Measurements from ENCODE around the gene AOAH.

The AOAH gene

DNA sequence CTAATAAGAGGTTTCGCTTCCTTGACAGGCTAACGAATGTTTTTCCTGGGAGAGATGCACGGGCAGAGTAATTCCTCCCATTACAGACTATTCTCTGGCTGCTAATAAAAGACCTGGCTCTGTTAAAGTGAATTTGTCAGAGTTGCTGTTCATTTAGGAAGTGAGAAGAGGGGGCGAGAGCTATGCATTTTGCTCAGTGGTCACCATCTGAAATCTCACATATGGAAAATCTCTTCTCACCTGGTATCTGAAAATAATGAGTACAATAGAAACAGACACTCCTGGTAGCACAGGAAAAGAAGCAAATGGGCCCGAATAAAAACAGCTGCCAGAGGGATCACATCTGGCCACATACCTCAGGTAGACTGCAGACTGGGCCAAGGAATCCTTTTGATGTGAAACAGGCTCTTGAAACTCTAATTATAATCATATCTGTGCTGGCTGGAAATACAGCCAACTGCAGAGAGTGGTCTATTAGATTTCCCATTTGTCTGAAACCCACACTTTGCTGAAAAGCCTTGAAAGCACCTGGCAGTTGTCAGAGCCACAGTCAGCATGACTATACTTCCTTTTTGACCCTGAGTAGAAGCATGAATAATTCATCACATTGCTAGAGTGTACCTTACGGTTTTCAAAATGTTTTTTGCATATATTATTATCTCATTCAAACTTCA lies 33.6 kb downstream of the AOAH start:
- DNase-seq, result no peak

- no peak for DNase-seq
Measured at GRCh38 chr7:36690041-36690440, 34.3 kb downstream of the AOAH start.

DNA sequence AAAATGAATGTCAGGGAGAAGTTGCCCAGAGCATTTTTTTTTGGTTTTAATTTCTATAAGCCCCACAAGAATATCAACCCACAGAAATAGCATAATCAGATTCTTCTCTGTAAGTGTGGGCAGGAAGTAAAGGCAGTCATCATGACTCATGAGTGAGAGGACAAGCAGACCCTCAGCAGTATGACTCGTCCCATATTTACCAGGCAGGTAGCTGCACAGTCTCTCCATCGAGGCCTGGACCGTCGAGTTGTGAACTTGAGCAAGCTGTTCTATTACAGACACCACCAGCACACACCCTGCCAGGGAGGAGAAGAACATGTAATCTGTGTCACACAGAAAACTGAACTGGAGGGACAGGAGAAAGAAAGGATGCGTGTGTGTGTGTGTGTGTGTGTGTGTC lies 37.8 kb downstream of the AOAH start:
- no peak for DNase-seq

DNA sequence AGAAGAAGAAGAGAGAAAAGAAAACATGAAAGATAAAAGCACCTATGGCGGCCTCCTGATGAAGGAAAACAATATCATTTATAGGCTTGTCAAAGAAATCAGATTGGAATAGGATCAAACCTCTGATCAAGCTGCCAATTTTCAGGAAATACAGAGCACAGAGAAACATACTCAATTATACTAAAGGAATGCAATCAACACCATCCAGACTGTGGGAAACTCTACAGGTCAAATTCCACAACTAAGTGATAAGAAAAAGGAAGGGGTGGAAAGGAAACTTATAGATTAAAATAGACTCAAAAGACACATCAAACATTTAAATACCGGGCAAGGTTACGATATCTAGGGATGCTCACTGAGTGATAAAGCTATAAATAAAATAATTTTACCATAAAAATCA lies 39.3 kb downstream of the AOAH start:
- no peak for DNase-seq

GRCh38 chr7:36683695-36684357 lies 40.5 kb downstream of the AOAH start:
- no peak for DNase-seq

DNA sequence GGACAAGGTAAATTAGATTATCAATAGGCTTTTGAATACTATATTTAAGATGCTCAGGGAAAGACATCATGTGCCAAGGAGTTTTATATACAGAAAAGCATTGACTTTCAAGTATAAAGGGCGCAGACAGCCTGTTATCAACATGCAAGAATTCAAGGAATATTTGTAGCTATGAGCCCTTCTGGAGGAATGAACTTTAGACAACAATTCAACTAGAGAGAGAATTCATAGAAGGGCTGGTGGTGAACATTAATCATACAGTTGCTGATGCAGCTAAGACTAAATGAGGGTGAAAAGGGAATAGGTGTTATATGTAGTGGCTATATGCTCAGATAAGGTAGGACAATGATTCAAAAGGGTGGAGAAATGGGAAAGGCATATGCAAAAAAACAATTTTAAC lies 41.2 kb downstream of the AOAH start:
- no peak for DNase-seq

- DNase-seq, result no peak
Measured at GRCh38 chr7:36682102-36682501, 42.2 kb downstream of the AOAH start.

- no peak for DNase-seq
Measured at GRCh38 chr7:36677769-36678437, 46.4 kb downstream of the AOAH start.

DNA sequence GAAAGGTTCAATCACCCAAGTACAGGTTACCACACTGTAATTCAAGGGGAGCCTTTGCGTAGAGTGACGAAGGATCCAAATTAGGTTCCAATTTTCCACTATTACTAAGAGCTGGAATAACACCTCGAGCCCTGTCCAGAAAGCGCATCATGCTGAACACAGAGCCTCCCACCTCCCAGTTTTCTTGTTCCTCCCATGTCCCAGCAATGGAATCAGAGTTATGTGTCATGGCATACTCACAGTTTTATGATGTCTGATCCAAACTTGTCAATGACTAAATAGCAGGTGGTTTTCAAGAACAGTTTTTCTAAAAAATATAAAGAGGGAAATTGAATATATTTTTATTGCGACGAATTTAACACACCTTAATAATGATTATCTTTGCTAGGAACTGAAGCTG lies 50.6 kb downstream of the AOAH start:
- no peak for DNase-seq

DNA sequence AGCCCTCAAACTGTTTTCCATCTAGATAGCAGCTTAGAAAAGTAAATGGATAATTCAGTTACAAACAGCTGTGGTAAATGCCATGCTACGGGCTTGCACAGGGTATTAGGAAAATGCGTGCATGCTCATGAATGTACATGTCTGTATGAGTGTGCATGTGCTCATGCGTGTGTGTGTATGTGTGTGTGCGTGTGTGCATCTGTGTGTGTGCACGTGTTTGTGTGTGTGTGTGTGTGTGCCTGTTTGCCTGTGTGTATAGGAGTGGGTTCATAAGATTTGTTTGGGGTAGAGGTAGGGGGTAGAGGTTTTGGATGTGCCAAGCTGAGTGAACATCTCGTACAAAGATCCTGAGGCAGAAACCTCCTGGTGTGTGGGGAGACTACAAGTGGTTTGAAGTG lies 52.9 kb downstream of the AOAH start:
- DNase-seq, result no peak

GRCh38 chr7:36670585-36671431 lies 53.5 kb downstream of the AOAH start:
- no peak for DNase-seq

- DNase-seq, result no peak
Measured at GRCh38 chr7:36668750-36669149, 55.5 kb downstream of the AOAH start.

- no peak for DNase-seq
Measured at GRCh38 chr7:36668080-36668479, 56.2 kb downstream of the AOAH start.

GRCh38 chr7:36667007-36667745 lies 57.1 kb downstream of the AOAH start:
- no peak for DNase-seq

- DNase-seq, result no peak
Measured at GRCh38 chr7:36663481-36663880, 60.8 kb downstream of the AOAH start.

DNA sequence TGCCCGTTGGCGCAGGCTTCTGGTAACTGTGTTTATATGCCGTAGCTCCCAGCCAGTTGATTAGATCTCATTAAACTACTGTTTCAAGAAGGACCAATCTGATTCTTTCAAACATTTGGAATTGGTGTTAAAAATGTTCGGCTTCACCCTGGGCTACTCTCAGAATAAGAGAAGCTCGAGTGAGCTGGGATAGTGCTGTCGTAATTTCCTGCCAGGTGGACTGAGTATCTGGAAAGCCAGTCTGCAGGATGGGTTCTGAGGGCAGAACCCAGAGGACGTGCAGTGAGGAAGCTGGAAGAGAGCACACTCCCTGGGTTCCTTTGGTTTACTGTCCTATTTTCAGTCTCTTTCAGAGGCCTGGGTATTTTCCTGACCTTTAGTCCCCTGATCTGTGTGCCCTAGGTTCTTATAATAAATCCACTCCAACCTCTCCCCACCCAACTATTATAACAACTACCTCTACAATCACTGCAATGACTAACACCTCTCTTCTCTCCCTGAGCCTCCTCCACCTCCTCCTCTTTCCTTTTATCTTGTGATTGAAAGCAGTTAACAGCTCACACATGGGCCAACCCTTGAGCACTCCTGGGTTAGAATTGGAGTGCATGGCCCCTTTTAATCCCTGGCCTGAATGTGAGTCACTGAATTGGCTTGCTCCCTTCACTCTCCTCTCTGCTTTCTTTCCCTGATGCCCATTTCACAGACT lies 63.0 kb downstream of the AOAH start:
- DNase-seq, result no peak

DNA sequence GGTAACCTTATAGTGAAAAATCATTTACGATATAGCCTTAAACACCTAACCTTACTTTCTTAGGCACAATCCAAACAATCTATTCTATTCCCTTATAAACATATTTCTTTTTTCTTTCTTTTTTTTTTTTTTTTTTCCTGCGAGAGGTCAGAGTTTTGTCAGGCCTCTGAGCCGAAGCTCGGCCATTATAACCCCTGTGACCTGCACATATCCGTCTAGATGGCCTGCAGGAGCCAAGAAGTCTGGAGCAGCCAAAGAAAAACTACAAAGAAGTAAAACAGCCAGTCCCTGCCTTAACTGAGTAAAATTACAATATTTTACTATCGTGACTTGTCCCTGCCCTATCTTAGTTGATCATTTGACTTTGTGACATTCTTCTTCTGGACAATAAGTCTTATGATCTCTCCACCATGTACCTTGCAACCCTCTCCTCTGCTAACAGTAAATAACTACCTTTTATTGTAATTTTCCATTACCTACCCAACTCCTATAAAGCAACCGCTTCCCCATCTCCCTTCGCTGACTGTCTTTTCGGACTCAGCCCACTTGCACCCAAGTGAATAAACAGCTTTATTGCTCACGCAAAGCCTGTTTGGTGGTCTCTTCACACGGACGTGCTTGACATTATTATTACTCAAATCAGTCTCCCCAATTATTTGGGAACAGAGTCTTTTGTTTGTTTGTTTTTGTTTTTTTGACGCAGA lies 64.5 kb downstream of the AOAH start:
- no peak for DNase-seq

GRCh38 chr7:36659172-36659516 lies 65.2 kb downstream of the AOAH start:
- DNase-seq, result no peak

DNA sequence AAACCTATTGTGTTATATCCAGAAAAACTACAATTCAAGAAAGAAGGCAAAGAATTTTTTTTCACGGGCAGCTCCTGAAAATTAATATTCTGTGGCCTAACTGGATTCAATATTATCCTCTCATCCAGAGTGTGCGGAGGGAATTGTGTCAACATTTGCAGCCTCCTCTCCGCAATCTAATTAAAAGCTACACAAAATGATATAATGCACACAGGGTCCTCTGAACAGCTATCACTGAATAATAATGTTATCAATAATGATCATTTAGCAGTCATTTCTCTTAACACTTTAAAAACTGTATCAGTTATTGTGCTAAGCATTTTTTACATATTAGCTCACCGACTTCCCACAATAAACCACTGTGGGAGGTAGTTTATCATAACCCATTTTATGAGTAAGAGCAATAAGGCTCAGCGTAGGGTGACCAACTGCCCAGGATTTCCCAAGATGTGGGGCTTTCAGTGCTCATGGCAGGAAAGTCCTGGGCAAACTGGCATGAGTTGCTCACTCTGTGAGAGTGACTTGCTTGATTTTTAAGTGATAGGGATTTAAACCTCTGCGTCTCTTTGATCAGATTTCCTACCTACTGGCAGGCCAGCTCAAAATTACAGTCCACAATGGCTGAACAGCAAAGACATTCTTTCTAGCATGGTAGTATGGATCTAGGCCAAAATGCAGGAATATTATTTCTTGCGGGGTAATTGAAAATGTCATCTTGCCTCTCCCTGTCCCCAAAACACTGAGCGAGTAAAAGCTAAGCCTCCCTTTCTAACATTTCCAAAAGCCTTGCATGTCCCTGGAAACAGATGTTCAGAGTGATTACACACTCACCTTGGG lies 65.7 kb downstream of the AOAH start:
- no peak for DNase-seq

GRCh38 chr7:36657036-36657660 lies 67.1 kb downstream of the AOAH start:
- DNase-seq, result no peak

Data from SIG-M5 (cell line).